ENCODE data around the gene PCMT1. TPM values are rescaled to one million over a fixed set of nuclear protein-coding genes. Genes with fewer than 3 reads are reported as not detected.
"Not testable (repeated sequence)": the region's sequence is repeated elsewhere in the genome, so short reads cannot be mapped to it uniquely, and the experiment has no call there.

PCMT1 gene
- total RNA-seq, 1 donor from 2014 or later: 147 TPM

DNA sequence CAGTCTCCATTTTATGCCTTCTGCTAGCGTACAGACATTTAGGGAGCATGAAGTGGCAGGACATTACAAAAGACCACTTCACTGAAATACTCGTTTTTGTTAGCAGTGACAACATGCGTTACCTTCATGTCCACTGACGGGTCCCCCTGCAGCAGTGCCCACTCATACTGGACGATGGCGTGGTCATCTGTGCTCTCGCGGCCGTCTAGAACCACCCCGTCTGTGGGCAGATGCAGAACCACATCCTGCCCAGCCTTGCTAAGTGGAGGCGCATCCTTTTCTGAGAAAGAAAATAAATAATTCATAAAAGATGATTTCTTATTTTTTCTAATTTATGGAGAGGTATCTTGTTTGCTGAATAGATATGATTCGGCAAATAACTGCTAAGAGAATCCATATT is 103.3 kb downstream of the PCMT1 start:
- no peaks in the 10 kb centered on the region for H3K4me1 Mint-ChIP-seq (ENCODE audit: low read depth, unreplicated experiment)
- H3K27me3 Mint-ChIP-seq (ENCODE audit: unreplicated experiment): no peaks in the 10 kb centered on the region
- H3K9me3 Mint-ChIP-seq (ENCODE audit: unreplicated experiment): no peaks in the 10 kb centered on the region
- no peak overlapping the region for H3K4me3 Mint-ChIP-seq (ENCODE audit: unreplicated experiment)
- TF ChIP-seq CTCF (IDR thresholded peaks at IDR 0.05; ENCODE audit: partially characterized antibody, unreplicated experiment): no peak
- DNase-seq: no peak
- H3K27ac Mint-ChIP-seq (ENCODE audit: unreplicated experiment): no peak overlapping the region
- peaks cover 13% of the 10 kb centered on the region for H3K36me3 Mint-ChIP-seq (ENCODE audit: unreplicated experiment)

GRCh38 chr6:149854017-149854416 is 104.5 kb downstream of the PCMT1 start:
- not testable (repeated sequence) for H3K27me3 Mint-ChIP-seq (ENCODE audit: unreplicated experiment); H3K27ac Mint-ChIP-seq (ENCODE audit: unreplicated experiment); H3K4me3 Mint-ChIP-seq (ENCODE audit: unreplicated experiment); H3K9me3 Mint-ChIP-seq (ENCODE audit: unreplicated experiment); H3K4me1 Mint-ChIP-seq (ENCODE audit: low read depth, unreplicated experiment); DNase-seq
- H3K36me3 Mint-ChIP-seq (ENCODE audit: unreplicated experiment): peaks cover 13% of the 10 kb centered on the region

- no peak overlapping the region for H3K27ac Mint-ChIP-seq (ENCODE audit: unreplicated experiment)
- no peaks in the 10 kb centered on the region for H3K9me3 Mint-ChIP-seq (ENCODE audit: unreplicated experiment)
- no peak overlapping the region for H3K4me3 Mint-ChIP-seq (ENCODE audit: unreplicated experiment)
- H3K4me1 Mint-ChIP-seq (ENCODE audit: low read depth, unreplicated experiment): no peaks in the 10 kb centered on the region
- no peak for TF ChIP-seq CTCF (IDR thresholded peaks at IDR 0.05; ENCODE audit: partially characterized antibody, unreplicated experiment)
- no peak for DNase-seq
- peaks cover 13% of the 10 kb centered on the region for H3K36me3 Mint-ChIP-seq (ENCODE audit: unreplicated experiment)
- H3K27me3 Mint-ChIP-seq (ENCODE audit: unreplicated experiment): no peaks in the 10 kb centered on the region
These were observed 105.0 kb downstream of the PCMT1 start for GRCh38 chr6:149854532-149854931.

DNA sequence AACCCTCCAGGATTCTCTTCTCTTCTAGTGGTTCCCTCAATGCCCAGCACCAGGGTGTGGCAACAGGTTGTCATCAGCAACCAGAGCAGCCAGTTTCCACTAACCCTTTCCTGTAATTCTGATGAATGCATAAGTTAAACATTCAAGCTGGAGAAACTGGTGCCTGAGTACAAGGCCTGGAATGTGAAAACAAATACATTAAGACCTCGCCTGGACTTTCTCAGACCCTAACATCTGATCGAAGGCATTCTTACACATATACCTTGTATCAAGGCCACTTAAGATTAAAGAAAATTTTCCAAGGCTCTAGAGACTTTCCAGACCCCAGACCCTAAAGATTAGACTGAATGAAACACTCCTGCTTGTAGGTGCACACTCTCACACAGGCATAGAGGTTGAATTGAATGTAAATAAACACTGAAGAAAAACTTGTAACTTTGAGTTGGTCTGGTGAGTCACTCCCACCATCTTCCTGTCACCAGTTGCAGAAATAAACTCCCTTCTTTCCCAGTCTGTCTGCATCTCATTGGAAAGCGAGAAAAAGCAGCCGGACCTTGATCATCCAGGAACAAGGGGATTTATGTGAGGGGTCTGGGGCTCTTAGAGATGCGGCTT is 105.6 kb downstream of the PCMT1 start:
- H3K36me3 Mint-ChIP-seq (ENCODE audit: unreplicated experiment): peaks cover 9% of the 10 kb centered on the region
- H3K4me3 Mint-ChIP-seq (ENCODE audit: unreplicated experiment): no peak overlapping the region
- no peaks in the 10 kb centered on the region for H3K4me1 Mint-ChIP-seq (ENCODE audit: low read depth, unreplicated experiment)
- H3K9me3 Mint-ChIP-seq (ENCODE audit: unreplicated experiment): no peaks in the 10 kb centered on the region
- no peak for TF ChIP-seq CTCF (IDR thresholded peaks at IDR 0.05; ENCODE audit: partially characterized antibody, unreplicated experiment)
- H3K27me3 Mint-ChIP-seq (ENCODE audit: unreplicated experiment): no peaks in the 10 kb centered on the region
- no peak for DNase-seq
- no peak overlapping the region for H3K27ac Mint-ChIP-seq (ENCODE audit: unreplicated experiment)

- DNase-seq: no peak
- no peak for TF ChIP-seq CTCF (IDR thresholded peaks at IDR 0.05; ENCODE audit: partially characterized antibody, unreplicated experiment)
- H3K4me1 Mint-ChIP-seq (ENCODE audit: low read depth, unreplicated experiment): no peaks in the 10 kb centered on the region
- H3K4me3 Mint-ChIP-seq (ENCODE audit: unreplicated experiment): no peak overlapping the region
- no peak overlapping the region for H3K27ac Mint-ChIP-seq (ENCODE audit: unreplicated experiment)
- H3K36me3 Mint-ChIP-seq (ENCODE audit: unreplicated experiment): peaks cover 9% of the 10 kb centered on the region
- H3K9me3 Mint-ChIP-seq (ENCODE audit: unreplicated experiment): no peaks in the 10 kb centered on the region
- no peaks in the 10 kb centered on the region for H3K27me3 Mint-ChIP-seq (ENCODE audit: unreplicated experiment)
These were observed 106.2 kb downstream of the PCMT1 start for GRCh38 chr6:149855741-149856140.
